ENCODE data around the gene ATP2A1.
"Not testable (repeated sequence)": the region's sequence is repeated elsewhere in the genome, so short reads cannot be mapped to it uniquely, and the experiment has no call there.

The ATP2A1 gene

GRCh38 chr16:28910086-28911031 is 32.1 kb downstream of the ATP2A1 start:
- DNase-seq (ENCODE audit: low spot score), result peak; percentile 39

GRCh38 chr16:28912558-28912957 is 34.3 kb downstream of the ATP2A1 start:
- DNase-seq (ENCODE audit: low spot score), result no peak

- DNase-seq (ENCODE audit: low spot score), result no peak
Observed at GRCh38 chr16:28913946-28914724, 35.8 kb downstream of the ATP2A1 start.

GRCh38 chr16:28915181-28915580 is 36.9 kb downstream of the ATP2A1 start:
- DNase-seq (ENCODE audit: low spot score), result no peak

- DNase-seq (ENCODE audit: low spot score), result no peak
Observed at GRCh38 chr16:28917095-28917494, 38.8 kb downstream of the ATP2A1 start.

GRCh38 chr16:28918698-28919097 is 40.4 kb downstream of the ATP2A1 start:
- no peak for DNase-seq (ENCODE audit: low spot score)

GRCh38 chr16:28923231-28923587 is 44.9 kb downstream of the ATP2A1 start:
- no peak for DNase-seq (ENCODE audit: low spot score)

GRCh38 chr16:28923652-28924398 is 45.5 kb downstream of the ATP2A1 start:
- DNase-seq (ENCODE audit: low spot score), result no peak

GRCh38 chr16:28924399-28924761 is 46.1 kb downstream of the ATP2A1 start:
- no peak for DNase-seq (ENCODE audit: low spot score)

GRCh38 chr16:28924762-28925385 is 46.6 kb downstream of the ATP2A1 start, which contains the start of gene RABEP2:
TSS of gene RABEP2 (minus strand) at chr16:28925238. CDS start at chr16:28925163, 75 bp downstream.
- peak; percentile 97 for DNase-seq (ENCODE audit: low spot score)

GRCh38 chr16:28925386-28926228 is 47.3 kb downstream of the ATP2A1 start:
- DNase-seq (ENCODE audit: low spot score), result peak; percentile 71

GRCh38 chr16:28926284-28926683 is 48.0 kb downstream of the ATP2A1 start:
- not testable (repeated sequence) for DNase-seq (ENCODE audit: low spot score)

GRCh38 chr16:28927815-28928214 is 49.5 kb downstream of the ATP2A1 start:
- no peak for DNase-seq (ENCODE audit: low spot score)

- no peak for DNase-seq (ENCODE audit: low spot score)
Observed at GRCh38 chr16:28930203-28930602, 51.9 kb downstream of the ATP2A1 start.

GRCh38 chr16:28930652-28931051 is 52.4 kb downstream of the ATP2A1 start:
- DNase-seq (ENCODE audit: low spot score), result no peak

GRCh38 chr16:28931801-28932225 is 53.5 kb downstream of the ATP2A1 start, which contains the start of gene CD19:
TSS of gene CD19 (plus strand) at chr16:28931971. CDS start at chr16:28932001, 30 bp downstream.
- no peak for DNase-seq (ENCODE audit: low spot score)

- no peak for DNase-seq (ENCODE audit: low spot score)
Observed at GRCh38 chr16:28932339-28933141, 54.3 kb downstream of the ATP2A1 start.

GRCh38 chr16:28933171-28933570 is 54.9 kb downstream of the ATP2A1 start:
- DNase-seq (ENCODE audit: low spot score), result no peak

GRCh38 chr16:28935346-28935745 is 57.1 kb downstream of the ATP2A1 start:
- no peak for DNase-seq (ENCODE audit: low spot score)
